Measurements from ENCODE around the gene LRBA.

DNA sequence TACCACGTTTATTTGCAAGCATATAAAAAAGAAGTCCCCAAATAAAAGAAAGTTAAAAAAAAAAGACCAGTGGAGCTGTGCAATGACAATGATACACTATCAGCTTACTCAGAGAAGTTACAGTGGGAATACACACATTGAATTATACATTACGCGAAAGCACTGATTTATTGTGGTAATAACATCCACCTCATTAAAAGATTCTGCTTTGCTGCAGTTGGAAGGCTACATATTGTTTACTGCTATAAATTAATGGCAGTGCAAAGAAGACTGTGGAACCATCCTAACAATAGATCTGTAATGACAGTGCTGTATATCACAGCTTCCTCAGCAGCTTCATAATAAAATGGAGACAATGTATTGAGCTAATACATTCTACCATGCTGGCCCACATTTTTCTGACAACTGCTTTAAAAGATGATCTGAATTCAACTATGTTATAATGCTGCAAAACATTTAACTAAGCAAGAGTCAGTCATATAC is 575.6 kb downstream of the LRBA start:
- TF ChIP-seq, protein P1, sequence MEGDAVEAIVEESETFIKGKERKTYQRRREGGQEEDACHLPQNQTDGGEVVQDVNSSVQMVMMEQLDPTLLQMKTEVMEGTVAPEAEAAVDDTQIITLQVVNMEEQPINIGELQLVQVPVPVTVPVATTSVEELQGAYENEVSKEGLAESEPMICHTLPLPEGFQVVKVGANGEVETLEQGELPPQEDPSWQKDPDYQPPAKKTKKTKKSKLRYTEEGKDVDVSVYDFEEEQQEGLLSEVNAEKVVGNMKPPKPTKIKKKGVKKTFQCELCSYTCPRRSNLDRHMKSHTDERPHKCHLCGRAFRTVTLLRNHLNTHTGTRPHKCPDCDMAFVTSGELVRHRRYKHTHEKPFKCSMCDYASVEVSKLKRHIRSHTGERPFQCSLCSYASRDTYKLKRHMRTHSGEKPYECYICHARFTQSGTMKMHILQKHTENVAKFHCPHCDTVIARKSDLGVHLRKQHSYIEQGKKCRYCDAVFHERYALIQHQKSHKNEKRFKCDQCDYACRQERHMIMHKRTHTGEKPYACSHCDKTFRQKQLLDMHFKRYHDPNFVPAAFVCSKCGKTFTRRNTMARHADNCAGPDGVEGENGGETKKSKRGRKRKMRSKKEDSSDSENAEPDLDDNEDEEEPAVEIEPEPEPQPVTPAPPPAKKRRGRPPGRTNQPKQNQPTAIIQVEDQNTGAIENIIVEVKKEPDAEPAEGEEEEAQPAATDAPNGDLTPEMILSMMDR (IDR thresholded peaks at IDR 0.05), result no peak
- TF ChIP-seq POLR2AphosphoS5 (IDR thresholded peaks at IDR 0.05), result no peak

Data from breast epithelium (tissue), 3 donors.